Measurements from ENCODE around the gene ANKRD39. TPM values are rescaled to one million over a fixed set of nuclear protein-coding genes. Genes with fewer than 3 reads are reported as not detected.

Gene ANKRD39
- total RNA-seq, 1 donor, result 6.1 TPM

- no peak for TF ChIP-seq CTCF (IDR thresholded peaks at IDR 0.05; ENCODE audit: insufficient read depth, low read length)
- no peak overlapping the region for H3K4me3 ChIP-seq (ENCODE audit: low read depth, low read length)
- DNase-seq (ENCODE audit: low read depth), result no peak
These were observed 19.2 kb upstream of the ANKRD39 start for GRCh38 chr2:96877042-96877451.

GRCh38 chr2:96876269-96877041, 18.6 kb upstream of the ANKRD39 start:
- TF ChIP-seq CTCF (IDR thresholded peaks at IDR 0.05; ENCODE audit: insufficient read depth, low read length), result no peak
- DNase-seq (ENCODE audit: low read depth), result no peak
- H3K4me3 ChIP-seq (ENCODE audit: low read depth, low read length), result no peak overlapping the region

- TF ChIP-seq CTCF (IDR thresholded peaks at IDR 0.05; ENCODE audit: insufficient read depth, low read length), result no peak
- DNase-seq (ENCODE audit: low read depth), result no peak
- no peak overlapping the region for H3K4me3 ChIP-seq (ENCODE audit: low read depth, low read length)
These were observed 17.9 kb upstream of the ANKRD39 start for GRCh38 chr2:96875498-96876268.

GRCh38 chr2:96874198-96874831, 16.5 kb upstream of the ANKRD39 start:
- DNase-seq (ENCODE audit: low read depth), result no peak
- H3K4me3 ChIP-seq (ENCODE audit: low read depth, low read length), result no peak overlapping the region
- TF ChIP-seq CTCF (IDR thresholded peaks at IDR 0.05; ENCODE audit: insufficient read depth, low read length), result no peak

GRCh38 chr2:96873651-96874096, 15.9 kb upstream of the ANKRD39 start:
- no peak for TF ChIP-seq CTCF (IDR thresholded peaks at IDR 0.05; ENCODE audit: insufficient read depth, low read length)
- DNase-seq (ENCODE audit: low read depth), result no peak
- no peak overlapping the region for H3K4me3 ChIP-seq (ENCODE audit: low read depth, low read length)

- DNase-seq (ENCODE audit: low read depth), result peak; percentile 33
These were observed 15.0 kb upstream of the ANKRD39 start for GRCh38 chr2:96872591-96873349.

More at GRCh38 chr2:96872591-96873349, 15.0 kb upstream of the ANKRD39 start:
- no peak for TF ChIP-seq CTCF (IDR thresholded peaks at IDR 0.05; ENCODE audit: insufficient read depth, low read length)
- no peak overlapping the region for H3K4me3 ChIP-seq (ENCODE audit: low read depth, low read length)

All from fibroblast of the aortic adventitia (primary cell).